SJSA1 (cell line): ENCODE data around the gene PKP4. TPM values are rescaled to one million over a fixed set of nuclear protein-coding genes. Genes with fewer than 3 reads are reported as not detected.

Source experiments
- DNase-seq, 2 experiments: peaks; one replicate each; pipeline ENCODE4 v3.0.0-alpha.2; 2015 to 2020; ENCODE audit warnings: low spot score in 2 of 2, low read depth in 1 of 2
- H3K27ac ChIP-seq: fragments of 250-450 bp; sonication (Bioruptor Pico); 2 replicates; pipeline ENCODE4 v1.5.1; 2020; ENCODE audit warnings: mild to moderate bottlenecking, moderate library complexity
- H3K27me3 ChIP-seq: fragments of 250-450 bp; sonication (Bioruptor Pico); replicated peaks from 2 replicates; pipeline ENCODE4 v1.5.1; 2020; ENCODE audit warnings: mild to moderate bottlenecking, moderate library complexity
- H3K36me3 ChIP-seq: fragments of 250-450 bp; sonication (Bioruptor Pico); 2 replicates; pipeline ENCODE4 v1.5.1; 2020; ENCODE audit warnings: mild to moderate bottlenecking
- H3K4me1 ChIP-seq: fragments of 250-450 bp; sonication (Bioruptor Pico); replicated peaks from 2 replicates; pipeline ENCODE4 v1.6.1; 2021; ENCODE audit warnings: mild to moderate bottlenecking
- H3K4me3 ChIP-seq: fragments of 250-450 bp; sonication (Bioruptor Pico); 2 replicates; pipeline ENCODE4 v1.5.1; 2020; ENCODE audit warnings: mild to moderate bottlenecking
- H3K9me3 ChIP-seq: fragments of 250-450 bp; sonication (Bioruptor Pico); replicated peaks from 2 replicates; pipeline ENCODE4 v1.5.1; 2020; ENCODE audit warnings: mild to moderate bottlenecking
- total RNA-seq: library from RNA; depleted of rRNA; stranded (reverse); fragments of >200 nt; shearing (Covaris generic); gene quantifications from 2 replicates; pipeline ENCODE4 v1.2.3, GENCODE V29; 2014

PKP4 gene
- total RNA-seq, 1 experiment from 2014 or later: 61.0 TPM

DNA sequence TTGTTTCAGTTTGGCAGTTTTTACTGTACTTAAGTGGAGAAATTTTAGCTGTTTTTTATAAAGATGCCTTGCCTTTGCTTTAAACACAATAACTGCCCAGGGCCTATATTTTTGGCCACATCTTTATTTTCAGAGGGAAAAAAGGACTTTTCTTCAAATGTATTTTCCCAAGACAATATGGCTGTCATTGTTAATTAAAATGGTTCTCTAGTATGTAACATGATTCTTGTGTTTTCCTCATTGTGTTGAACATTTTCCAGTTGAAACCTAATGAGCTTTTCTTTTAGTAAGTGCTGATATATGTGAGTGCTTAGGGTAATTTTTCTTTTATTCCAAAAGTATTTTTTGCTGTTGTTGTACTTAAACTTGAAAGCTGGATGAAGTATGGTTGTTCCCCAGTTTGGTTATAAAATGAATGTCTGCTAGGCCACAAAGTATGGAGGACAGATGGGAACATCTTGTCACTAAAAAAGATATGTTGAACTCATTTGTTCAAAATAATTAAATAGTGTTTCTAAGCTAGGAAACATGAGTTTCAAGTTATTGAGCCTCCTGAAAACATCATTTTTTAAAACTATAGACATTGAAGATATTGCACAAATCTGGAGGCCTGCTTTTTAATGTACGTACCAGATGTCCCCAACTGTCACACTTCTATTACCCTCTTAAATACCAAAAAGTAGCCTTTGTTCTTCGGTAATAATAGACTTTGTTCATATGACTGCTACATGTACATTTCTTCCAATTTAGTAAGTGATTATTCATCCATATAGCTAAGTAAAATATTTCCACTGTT, 190.9 kb downstream of the PKP4 start:
- no peak overlapping the region for H3K27ac ChIP-seq
- no peaks in the 10 kb centered on the region for H3K27me3 ChIP-seq
- H3K9me3 ChIP-seq: no peaks in the 10 kb centered on the region
- peaks cover 9% of the 10 kb centered on the region for H3K4me1 ChIP-seq
- no peak for DNase-seq
- H3K4me3 ChIP-seq: no peak overlapping the region
- H3K36me3 ChIP-seq: peaks cover 48% of the 10 kb centered on the region

DNA sequence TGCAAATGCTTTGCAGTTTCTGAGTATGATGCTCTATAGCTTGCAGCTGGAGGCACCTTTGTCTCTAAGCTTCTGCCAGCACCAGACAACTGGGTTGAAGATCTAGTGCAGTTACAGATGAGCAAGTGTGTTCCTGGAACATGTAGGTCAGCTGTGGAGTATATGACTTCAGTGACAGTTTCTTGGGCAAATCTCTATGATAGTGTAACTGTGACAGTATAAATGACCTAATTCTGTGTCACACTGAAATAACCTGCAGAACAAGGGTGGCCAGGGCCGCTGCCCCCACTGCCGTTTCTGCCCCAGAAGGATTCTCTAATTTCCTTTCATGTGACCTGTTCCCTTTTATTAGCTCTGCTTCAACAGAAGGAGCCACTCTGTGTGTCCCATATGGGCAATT, 193.1 kb downstream of the PKP4 start:
- H3K27ac ChIP-seq: no peak overlapping the region
- no peak for DNase-seq
- no peaks in the 10 kb centered on the region for H3K4me1 ChIP-seq
- H3K9me3 ChIP-seq: no peaks in the 10 kb centered on the region
- peaks cover 42% of the 10 kb centered on the region for H3K36me3 ChIP-seq
- no peak overlapping the region for H3K4me3 ChIP-seq
- no peaks in the 10 kb centered on the region for H3K27me3 ChIP-seq

GRCh38 chr2:158650646-158651357, 194.1 kb downstream of the PKP4 start:
- peaks cover 44% of the 10 kb centered on the region for H3K36me3 ChIP-seq

GRCh38 chr2:158651358-158652057, 194.8 kb downstream of the PKP4 start:
- no peak overlapping the region for H3K27ac ChIP-seq
- peaks cover 37% of the 10 kb centered on the region for H3K36me3 ChIP-seq
- H3K9me3 ChIP-seq: no peaks in the 10 kb centered on the region
- no peaks in the 10 kb centered on the region for H3K4me1 ChIP-seq
- no peaks in the 10 kb centered on the region for H3K27me3 ChIP-seq
- DNase-seq: no peak
- H3K4me3 ChIP-seq: no peak overlapping the region

More at GRCh38 chr2:158650646-158651357, 194.1 kb downstream of the PKP4 start:
- H3K27ac ChIP-seq: no peak overlapping the region
- no peak overlapping the region for H3K4me3 ChIP-seq
- no peaks in the 10 kb centered on the region for H3K27me3 ChIP-seq
- no peaks in the 10 kb centered on the region for H3K4me1 ChIP-seq
- DNase-seq: no peak
- H3K9me3 ChIP-seq: no peaks in the 10 kb centered on the region

- no peaks in the 10 kb centered on the region; the same call in 1 of the 2 replicates for H3K4me1 ChIP-seq
- H3K4me3 ChIP-seq: no peak overlapping the region
- H3K9me3 ChIP-seq: no peaks in the 10 kb centered on the region
- H3K27ac ChIP-seq: no peak overlapping the region
- DNase-seq: no peak
- H3K27me3 ChIP-seq: no peaks in the 10 kb centered on the region
- peaks cover 59% of the 10 kb centered on the region for H3K36me3 ChIP-seq
These were observed 198.9 kb downstream of the PKP4 start for GRCh38 chr2:158655628-158656027.

- no peak for DNase-seq
- Histone ChIP-seq H3K9me3 (no peaks in the 10 kb centered on the region), H3K27ac (no peak overlapping the region), H3K36me3 (peaks cover 60% of the 10 kb centered on the region), H3K27me3 (no peaks in the 10 kb centered on the region), H3K4me1 (no peaks in the 10 kb centered on the region; the same call in 1 of the 2 replicates), H3K4me3 (no peak overlapping the region)
These were observed 199.9 kb downstream of the PKP4 start for GRCh38 chr2:158656492-158657229.

GRCh38 chr2:158658396-158658795, 201.6 kb downstream of the PKP4 start:
- Histone ChIP-seq H3K4me3 (no peak overlapping the region), H3K27me3 (no peaks in the 10 kb centered on the region), H3K27ac (no peak overlapping the region), H3K36me3 (peaks cover 76% of the 10 kb centered on the region), H3K9me3 (no peaks in the 10 kb centered on the region), H3K4me1 (no peaks in the 10 kb centered on the region; the same call in 1 of the 2 replicates)
- DNase-seq: no peak

DNA sequence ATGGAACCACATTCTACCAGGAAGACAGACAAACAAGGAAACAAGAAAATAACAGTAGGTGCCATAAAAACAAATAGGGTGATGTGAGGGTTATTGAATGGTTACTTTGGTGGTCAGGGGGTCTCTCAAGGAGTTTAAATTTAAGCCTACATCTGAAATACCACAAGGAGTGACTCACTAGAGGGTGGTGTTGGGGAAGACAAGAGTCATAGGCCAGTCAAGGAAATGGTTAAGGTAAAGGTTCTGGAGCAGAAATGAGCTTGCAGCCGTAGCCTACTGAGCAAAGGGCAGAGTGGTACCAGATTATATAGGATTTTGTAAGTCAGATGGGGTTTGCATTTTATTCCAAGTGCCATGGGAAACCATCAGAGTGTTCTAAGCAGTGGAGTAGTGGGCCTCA, 202.7 kb downstream of the PKP4 start:
- no peaks in the 10 kb centered on the region for H3K27me3 ChIP-seq
- H3K9me3 ChIP-seq: no peaks in the 10 kb centered on the region
- no peak for DNase-seq
- no peaks in the 10 kb centered on the region; the same call in 1 of the 2 replicates for H3K4me1 ChIP-seq
- H3K27ac ChIP-seq: no peak overlapping the region
- H3K36me3 ChIP-seq: peaks cover 83% of the 10 kb centered on the region
- no peak overlapping the region for H3K4me3 ChIP-seq

DNA sequence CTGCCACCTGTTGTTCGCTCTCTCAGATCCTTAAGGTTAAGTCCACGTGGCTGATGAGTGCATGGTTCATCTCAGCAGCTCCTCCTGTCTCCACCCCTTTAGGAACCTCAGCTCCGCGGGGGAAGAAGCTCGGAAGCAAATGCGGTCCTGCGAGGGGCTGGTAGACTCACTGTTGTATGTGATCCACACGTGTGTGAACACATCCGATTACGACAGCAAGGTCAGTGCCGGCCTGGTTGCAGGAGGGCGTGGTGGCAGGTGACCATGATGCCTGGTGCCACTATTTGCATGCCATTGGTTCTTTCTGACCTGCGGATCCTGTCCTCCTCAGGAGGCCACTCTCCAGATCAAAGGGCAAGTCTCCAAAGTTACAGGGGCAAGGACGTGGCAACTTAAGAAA, 204.5 kb downstream of the PKP4 start:
- Histone ChIP-seq H3K27ac (no peak overlapping the region), H3K4me1 (peaks cover 6% of the 10 kb centered on the region), H3K27me3 (no peaks in the 10 kb centered on the region), H3K4me3 (no peak overlapping the region), H3K36me3 (peaks cover 93% of the 10 kb centered on the region), H3K9me3 (no peaks in the 10 kb centered on the region)
- no peak for DNase-seq

DNA sequence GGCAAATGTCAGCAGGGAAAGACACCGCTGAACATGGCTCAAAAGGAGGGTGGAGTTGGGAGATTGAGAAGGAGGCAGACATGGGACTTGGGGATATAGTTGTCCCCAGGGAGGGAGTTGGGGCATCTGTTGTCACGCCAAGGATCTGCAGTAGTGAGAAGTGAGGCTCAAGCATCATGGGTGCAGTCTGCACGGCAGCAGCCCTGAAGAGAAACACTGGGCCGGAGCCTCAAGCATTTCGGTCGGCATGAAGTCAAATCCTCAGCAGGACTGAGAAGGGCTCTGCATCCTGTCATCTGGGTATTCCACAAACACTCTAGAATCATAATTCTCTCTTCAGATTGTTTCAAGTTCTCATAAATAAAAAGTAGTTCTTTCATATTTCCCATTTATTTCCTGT, 205.7 kb downstream of the PKP4 start:
- no peaks in the 10 kb centered on the region for H3K27me3 ChIP-seq
- no peak for DNase-seq
- peaks cover 96% of the 10 kb centered on the region for H3K36me3 ChIP-seq
- H3K9me3 ChIP-seq: no peaks in the 10 kb centered on the region
- no peak overlapping the region for H3K4me3 ChIP-seq
- H3K4me1 ChIP-seq: peaks cover 6% of the 10 kb centered on the region
- H3K27ac ChIP-seq: no peak overlapping the region

GRCh38 chr2:158663796-158664195, 207.0 kb downstream of the PKP4 start:
- Histone ChIP-seq H3K27ac (no peak overlapping the region), H3K4me3 (no peak overlapping the region), H3K36me3 (peaks cover 96% of the 10 kb centered on the region), H3K9me3 (no peaks in the 10 kb centered on the region), H3K27me3 (no peaks in the 10 kb centered on the region), H3K4me1 (peaks cover 6% of the 10 kb centered on the region)
- DNase-seq: no peak

DNA sequence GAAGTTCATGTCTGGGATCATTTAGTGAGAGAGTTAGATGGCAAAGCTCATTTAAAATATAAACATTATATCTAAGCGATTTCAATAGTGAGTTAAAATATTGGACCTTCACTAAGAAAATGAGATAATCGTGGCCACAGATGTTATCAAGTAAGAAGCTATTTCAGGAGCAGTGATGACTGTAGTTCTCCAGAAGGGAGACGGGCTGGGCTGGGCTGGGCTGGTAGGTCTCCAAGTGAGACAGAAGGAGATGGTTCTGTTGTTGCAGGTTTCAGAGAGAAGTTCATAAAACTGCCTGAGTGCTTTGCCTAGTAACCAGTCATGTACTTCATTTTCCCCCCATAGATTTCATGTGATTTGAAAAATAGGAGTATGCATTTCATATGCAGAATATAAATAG, 208.2 kb downstream of the PKP4 start:
- H3K27ac ChIP-seq: no peak overlapping the region
- no peak for DNase-seq

DNA sequence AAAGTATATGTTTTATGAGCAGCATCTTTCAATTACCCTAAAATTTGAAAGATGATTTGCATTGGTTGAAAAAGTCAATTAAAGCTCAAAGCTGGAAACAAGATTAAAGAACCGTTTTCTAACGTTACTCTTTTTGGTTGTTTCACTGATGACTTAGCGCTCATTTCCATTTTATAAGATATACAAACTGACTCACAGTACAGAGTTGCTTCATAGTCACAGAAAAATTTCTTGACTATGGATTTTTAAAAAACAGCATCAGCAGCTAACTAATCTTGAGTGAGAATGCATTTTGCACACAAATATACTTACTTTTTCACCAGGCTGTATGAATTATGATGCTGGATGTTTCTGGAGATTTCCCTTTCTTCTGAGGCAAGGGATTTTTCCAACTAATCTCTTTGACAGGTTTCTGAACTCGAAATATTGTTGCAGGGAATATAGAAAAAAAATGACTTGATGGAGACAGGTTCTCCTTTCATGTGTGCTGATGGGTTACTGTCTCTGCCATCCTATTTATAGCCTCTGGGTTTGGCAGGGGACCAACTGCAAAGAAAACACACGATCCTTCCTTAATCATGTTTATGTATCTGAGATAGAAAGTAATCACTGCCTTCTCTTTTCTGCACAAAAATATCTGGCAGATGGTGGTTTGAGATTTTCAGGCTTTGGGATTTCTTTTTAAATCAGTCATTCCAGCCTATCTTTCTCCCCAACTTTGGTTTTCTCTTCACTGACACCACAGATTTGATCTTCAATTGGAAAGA, 209.0 kb downstream of the PKP4 start:
- H3K27me3 ChIP-seq: no peaks in the 10 kb centered on the region
- DNase-seq: no peak
- H3K9me3 ChIP-seq: no peaks in the 10 kb centered on the region
- H3K4me3 ChIP-seq: no peak overlapping the region
- H3K27ac ChIP-seq: no peak overlapping the region
- peaks cover 6% of the 10 kb centered on the region; the same call in 1 of the 2 replicates for H3K4me1 ChIP-seq
- peaks cover 99% of the 10 kb centered on the region for H3K36me3 ChIP-seq

More for the DNA sequence above, 208.2 kb downstream of the PKP4 start:
- H3K4me1 ChIP-seq: peaks cover 6% of the 10 kb centered on the region; the same call in 1 of the 2 replicates
- no peak overlapping the region for H3K4me3 ChIP-seq
- H3K27me3 ChIP-seq: no peaks in the 10 kb centered on the region
- peaks cover 96% of the 10 kb centered on the region for H3K36me3 ChIP-seq
- no peaks in the 10 kb centered on the region for H3K9me3 ChIP-seq
